Measurements from ENCODE around the gene RBM19.

RBM19 gene

GRCh38 chr12:113867258-113867657, 98.9 kb downstream of the RBM19 start:
- TF ChIP-seq TAF1 (IDR thresholded peaks at IDR 0.05; ENCODE audit: borderline replicate concordance, insufficient read depth, low read length) (no peak), FOXP2 (optimal IDR thresholded peaks at IDR 0.05; ENCODE audit: borderline replicate concordance, extremely low read depth, extremely low read length, insufficient read depth) (no peak), SIN3A (IDR thresholded peaks at IDR 0.05; ENCODE audit: borderline replicate concordance, insufficient read depth, low read length) (no peak), POLR2AphosphoS5 (IDR thresholded peaks at IDR 0.05; ENCODE audit: low read depth, low read length) (no peak), REST (IDR thresholded peaks at IDR 0.05; ENCODE audit: insufficient read depth in 1 of 2, low read depth in 2 of 2, low read length in 2 of 2) (no peak)

- TF ChIP-seq FOXP2 (optimal IDR thresholded peaks at IDR 0.05; ENCODE audit: borderline replicate concordance, extremely low read depth, extremely low read length, insufficient read depth) (no peak), TAF1 (IDR thresholded peaks at IDR 0.05; ENCODE audit: borderline replicate concordance, insufficient read depth, low read length) (no peak), REST (IDR thresholded peaks at IDR 0.05; ENCODE audit: insufficient read depth in 1 of 2, low read depth in 2 of 2, low read length in 2 of 2) (no peak), POLR2AphosphoS5 (IDR thresholded peaks at IDR 0.05; ENCODE audit: low read depth, low read length) (no peak), SIN3A (IDR thresholded peaks at IDR 0.05; ENCODE audit: borderline replicate concordance, insufficient read depth, low read length) (no peak)
Observed at GRCh38 chr12:113866496-113866895, 99.6 kb downstream of the RBM19 start.

GRCh38 chr12:113863455-113863845, 102.7 kb downstream of the RBM19 start:
- TF ChIP-seq FOXP2 (optimal IDR thresholded peaks at IDR 0.05; ENCODE audit: borderline replicate concordance, extremely low read depth, extremely low read length, insufficient read depth) (peak; percentile 0), REST (IDR thresholded peaks at IDR 0.05; ENCODE audit: insufficient read depth in 1 of 2, low read depth in 2 of 2, low read length in 2 of 2) (no peak)

GRCh38 chr12:113862590-113863454, 103.3 kb downstream of the RBM19 start:
- TF ChIP-seq FOXP2 (optimal IDR thresholded peaks at IDR 0.05; ENCODE audit: borderline replicate concordance, extremely low read depth, extremely low read length, insufficient read depth) (peak; percentile 32), POLR2AphosphoS5 (IDR thresholded peaks at IDR 0.05; ENCODE audit: low read depth, low read length) (no peak)

GRCh38 chr12:113861708-113862312, 104.3 kb downstream of the RBM19 start:
- no peak for TF ChIP-seq POLR2AphosphoS5 (IDR thresholded peaks at IDR 0.05; ENCODE audit: low read depth, low read length)
- no peak for TF ChIP-seq REST (IDR thresholded peaks at IDR 0.05; ENCODE audit: insufficient read depth in 1 of 2, low read depth in 2 of 2, low read length in 2 of 2)
- no peak for TF ChIP-seq TAF1 (IDR thresholded peaks at IDR 0.05; ENCODE audit: borderline replicate concordance, insufficient read depth, low read length)
- no peak for TF ChIP-seq SIN3A (IDR thresholded peaks at IDR 0.05; ENCODE audit: borderline replicate concordance, insufficient read depth, low read length)
- no peak for TF ChIP-seq FOXP2 (optimal IDR thresholded peaks at IDR 0.05; ENCODE audit: borderline replicate concordance, extremely low read depth, extremely low read length, insufficient read depth)

Data from PFSK-1 (cell line).